ENCODE data around the gene TUT4. TPM values are rescaled to one million over a fixed set of nuclear protein-coding genes. Genes with fewer than 3 reads are reported as not detected.
A peak's percentile ranks its signal among the peaks of the same experiment; 100 is the strongest.

TUT4 gene
- total and polyA plus RNA-seq, 2 of the 4 experiments (the other 2 are of a cell fraction), result 10.9 to 40.0 TPM

DNA sequence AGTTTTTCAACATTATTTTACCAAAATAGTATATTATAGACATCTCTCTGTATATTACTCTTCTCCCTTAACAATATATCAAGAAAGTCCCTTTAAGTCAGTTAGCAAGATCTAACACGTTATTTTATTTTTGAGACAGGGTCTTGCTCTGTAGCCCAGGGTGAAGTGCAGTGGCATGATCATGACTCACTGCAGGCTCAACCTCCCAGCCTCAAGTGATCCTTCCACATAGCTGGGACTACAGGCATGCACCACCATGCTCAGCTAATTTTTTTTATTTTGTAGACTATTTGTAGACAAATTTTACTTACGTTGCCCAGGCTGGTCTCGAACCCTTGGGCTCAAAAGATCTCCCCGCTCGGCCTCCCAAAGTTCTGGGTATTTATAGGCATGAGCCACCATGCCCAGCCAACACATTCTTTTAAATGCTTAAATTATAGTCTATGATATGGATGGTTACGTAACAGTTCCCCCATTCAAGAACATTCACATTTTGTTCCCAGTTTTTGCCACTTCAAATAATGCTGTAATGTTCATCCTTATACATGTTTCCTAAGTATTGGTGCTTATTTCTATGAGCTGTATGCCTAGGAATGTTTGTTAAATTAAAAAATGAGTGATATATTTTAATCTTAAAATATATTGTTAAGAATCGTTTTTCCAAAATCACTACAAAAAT lies 70.4 kb downstream of the TUT4 start:
- no CpG with 5 or more reads among the region's 7 CpGs for WGBS, 2 experiments (ENCODE audit: extremely low coverage in 2 of 2, insufficient read length in 1 of 2)
- BruUV-seq (replicated peaks), result no TSS peak
- no peak for ATAC-seq (ENCODE audit: low read depth)
- no peak overlapping the region for H4K8ac ChIP-seq (ENCODE audit: low read depth in 2 of 2, low read length in 2 of 2)
- H3K9me3 ChIP-seq (ENCODE audit: control insufficient read depth, insufficient read depth, low read length), result no peaks in the 10 kb centered on the region
- no peak overlapping the region for H2AK9ac ChIP-seq (replicated peaks; ENCODE audit: low read depth, low read length, poor library complexity)
- H3K56ac ChIP-seq (ENCODE audit: extremely low read depth, insufficient read depth, low read length), result no peak overlapping the region
- no peak overlapping the region for H3K4ac ChIP-seq (ENCODE audit: low read depth, low read length)
- no peak overlapping the region for H2AFZ ChIP-seq (replicated peaks; ENCODE audit: low read length, poor library complexity)
- ChIA-PET POLR2A (ENCODE audit: unreplicated experiment) (no interaction called here), CTCF (no interaction called here)
- no peaks in the 10 kb centered on the region for H3K27me3 ChIP-seq (ENCODE audit: control insufficient read depth, insufficient read depth, low read length)
- no peak overlapping the region for H2BK20ac ChIP-seq (ENCODE audit: low read depth, low read length)
- DNase-seq, result no peak
- H4K91ac ChIP-seq (ENCODE audit: insufficient read depth, low read depth, low read length), result no peak overlapping the region
- no peak overlapping the region for H2AK5ac ChIP-seq (ENCODE audit: low read depth, low read length)
- no peaks in the 10 kb centered on the region for H3K4me1 ChIP-seq (ENCODE audit: control insufficient read depth, insufficient read depth, low read length)
- no peaks in the 10 kb centered on the region for H3K9me1 ChIP-seq (ENCODE audit: insufficient read depth, low read length)
- no peaks in the 10 kb centered on the region; a peak in 1 of 4 replicates for H3K79me1 ChIP-seq (ENCODE audit: low read depth in 1 of 2, low read length in 2 of 2)
- no peak overlapping the region for H3K23ac ChIP-seq (ENCODE audit: low read depth, low read length)
- no peak overlapping the region for H2BK5ac ChIP-seq (ENCODE audit: low read depth, low read length, poor library complexity, severe bottlenecking)
- no peaks in the 10 kb centered on the region for H4K20me1 ChIP-seq (ENCODE audit: insufficient read depth, low read length)
- no peak overlapping the region for H3K4me2 ChIP-seq (ENCODE audit: low read depth, low read length)
- peaks cover 6% of the 10 kb centered on the region for H3K36me3 ChIP-seq (ENCODE audit: control insufficient read depth, insufficient read depth, low read length)
- no peak overlapping the region for H3K14ac ChIP-seq (replicated peaks; ENCODE audit: low read depth, low read length)
- dilution Hi-C loops (cut with HindIII; ENCODE audit: low sequenced_read_pairs, unreplicated experiment), result no loop called here
- peak; percentile 47; the same call in 1 of the 2 replicates for TF ChIP-seq CEBPB (IDR thresholded peaks at IDR 0.05; ENCODE audit: low read depth, low read length)
- no peak for TF ChIP-seq RCOR1 (IDR thresholded peaks at IDR 0.05; ENCODE audit: insufficient replicate concordance, low read length)
- H2BK15ac ChIP-seq (ENCODE audit: low read depth, low read length), result no peak overlapping the region
- H2BK120ac ChIP-seq (ENCODE audit: low read depth, low read length), result no peak overlapping the region
- H3K27ac ChIP-seq (ENCODE audit: insufficient read depth, low read length), result no peak overlapping the region
- H3K18ac ChIP-seq (ENCODE audit: low read depth, low read length), result no peak overlapping the region
- no peak overlapping the region for H3K9ac ChIP-seq (ENCODE audit: low read depth, low read length)
- in situ Hi-C loops (cut with MboI; ENCODE audit: low sequenced_read_pairs), result no loop called here
- H4K5ac ChIP-seq (ENCODE audit: low read depth, low read length), result no peak overlapping the region
- intact Hi-C loops (cut with micrococcal nuclease), result no loop called here
- H3K4me3 ChIP-seq (ENCODE audit: insufficient read depth, low read depth, low read length), result no peak overlapping the region
